Measurements from ENCODE around the gene SOX8.

The SOX8 gene

DNA sequence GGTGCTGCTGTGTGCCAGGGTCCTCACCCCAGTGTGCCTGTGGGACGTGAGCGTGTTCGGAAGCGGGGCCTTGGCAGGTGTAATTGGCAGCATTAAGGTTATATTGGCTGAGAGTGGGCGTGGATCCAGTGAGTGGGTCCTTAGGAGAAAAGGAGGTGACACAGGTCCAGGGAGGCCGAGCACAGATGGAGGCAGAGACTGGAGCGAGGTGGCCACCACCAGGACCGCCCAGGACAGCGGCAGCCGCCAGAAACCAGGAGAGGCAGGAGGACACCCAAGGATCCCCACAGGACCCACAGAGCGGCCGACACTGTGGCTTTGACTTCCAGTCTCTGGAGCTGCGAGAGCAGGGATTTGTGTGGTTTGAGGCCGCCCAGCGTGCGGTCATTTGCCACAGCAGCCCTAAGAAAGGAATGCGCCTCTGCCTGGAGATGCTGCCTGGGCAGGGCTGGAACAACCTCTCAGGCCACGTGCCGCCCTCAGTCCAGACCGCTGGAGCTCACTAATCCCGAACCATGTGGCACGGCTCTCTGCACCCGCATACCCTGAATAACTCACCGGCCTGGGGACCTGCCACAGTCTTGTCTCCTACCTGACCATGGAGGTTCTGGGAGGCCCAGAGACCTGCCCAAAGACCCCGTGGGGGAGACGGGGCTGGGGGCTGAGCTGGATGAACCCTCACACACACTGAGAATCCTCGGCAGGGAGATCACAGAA, 45.4 kb downstream of the SOX8 start:
- DNase-seq (ENCODE audit: low read depth), result no peak

DNA sequence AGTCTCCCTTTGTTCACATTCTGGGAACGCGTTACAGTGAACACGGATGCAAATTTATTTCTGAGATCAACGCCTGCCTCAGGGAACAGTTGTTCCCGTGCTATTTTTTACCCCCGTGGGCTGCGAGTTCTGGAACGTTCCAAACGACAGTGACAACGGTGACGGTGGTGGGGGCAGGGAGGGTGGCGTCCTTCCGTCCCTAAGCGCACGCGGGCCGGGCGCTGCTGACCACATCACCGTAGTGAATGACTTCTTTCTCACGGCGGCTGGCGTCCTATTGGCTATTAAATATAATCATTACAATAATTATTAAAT, 45.9 kb downstream of the SOX8 start:
- DNase-seq (ENCODE audit: low read depth), result no peak

DNA sequence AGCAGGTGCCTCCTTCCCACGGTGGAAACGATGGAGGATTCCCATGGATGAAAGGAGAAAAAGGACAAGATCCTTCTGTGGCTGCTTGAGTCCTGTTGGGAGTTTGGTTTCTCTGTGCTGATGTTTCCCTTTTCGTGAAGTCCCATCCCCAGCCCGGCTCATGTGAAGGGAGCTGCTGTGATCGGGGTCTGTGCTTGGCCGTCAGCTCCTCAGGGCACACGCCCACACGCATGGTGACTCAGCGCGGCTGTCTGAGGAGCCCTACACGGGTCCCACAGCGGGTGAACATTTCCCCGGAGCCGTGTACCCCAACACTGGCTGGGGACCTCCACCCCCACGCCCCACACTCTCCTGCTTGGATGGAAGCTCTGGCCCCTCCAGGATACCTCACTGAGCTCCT, 46.5 kb downstream of the SOX8 start:
- no peak for DNase-seq (ENCODE audit: low read depth)

DNA sequence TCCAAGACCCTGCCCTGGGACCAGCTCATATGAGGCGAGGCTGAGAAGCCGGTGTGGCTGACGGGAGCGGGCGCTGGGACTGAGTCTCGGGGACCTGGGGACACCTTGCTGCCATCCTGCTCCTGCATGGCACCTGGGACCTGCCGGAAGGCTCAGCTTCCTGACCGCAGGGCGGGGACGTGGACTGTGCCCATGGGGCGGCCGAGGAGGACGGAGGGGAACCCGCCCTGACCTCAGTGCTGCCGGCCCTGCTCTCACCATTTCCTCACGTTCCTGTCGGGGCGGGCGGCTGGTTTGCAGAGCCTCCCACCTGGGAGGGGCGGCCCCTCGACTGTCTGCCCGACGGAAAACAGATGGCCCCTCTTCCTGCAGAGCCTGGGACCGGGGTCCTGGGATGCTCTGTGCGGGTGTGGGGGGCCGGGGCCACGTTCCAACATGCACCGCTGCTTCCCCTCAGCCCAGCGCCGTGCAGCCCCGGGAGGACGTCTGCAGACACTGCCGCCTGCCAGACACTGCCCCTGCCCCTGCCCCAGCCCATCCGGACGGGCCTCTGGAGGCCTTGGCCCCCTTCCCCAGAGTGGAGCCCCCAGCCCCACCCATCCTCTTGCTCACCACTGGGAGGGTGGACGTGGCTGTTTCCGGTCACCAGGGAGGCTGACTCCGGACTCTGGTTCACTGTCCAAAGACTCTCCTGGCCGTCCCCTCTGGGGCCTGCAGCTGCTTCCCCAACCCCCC, 47.1 kb downstream of the SOX8 start:
- no peak for DNase-seq (ENCODE audit: low read depth)

DNA sequence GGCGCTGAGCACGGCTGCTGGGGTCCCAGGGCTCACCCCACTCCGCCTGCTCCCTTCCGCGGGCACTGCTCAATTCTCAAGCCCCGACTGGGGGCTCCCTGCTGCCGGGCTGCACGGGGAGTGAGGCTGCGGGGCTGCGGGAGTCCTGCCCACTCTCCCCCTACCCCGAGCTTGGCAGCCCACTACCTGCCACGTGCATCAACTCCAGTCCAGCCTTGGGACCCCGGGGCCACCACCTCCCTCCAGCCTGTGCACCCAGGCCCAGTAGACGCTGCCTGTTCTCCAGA, 47.6 kb downstream of the SOX8 start:
- no peak for DNase-seq (ENCODE audit: low read depth)

DNA sequence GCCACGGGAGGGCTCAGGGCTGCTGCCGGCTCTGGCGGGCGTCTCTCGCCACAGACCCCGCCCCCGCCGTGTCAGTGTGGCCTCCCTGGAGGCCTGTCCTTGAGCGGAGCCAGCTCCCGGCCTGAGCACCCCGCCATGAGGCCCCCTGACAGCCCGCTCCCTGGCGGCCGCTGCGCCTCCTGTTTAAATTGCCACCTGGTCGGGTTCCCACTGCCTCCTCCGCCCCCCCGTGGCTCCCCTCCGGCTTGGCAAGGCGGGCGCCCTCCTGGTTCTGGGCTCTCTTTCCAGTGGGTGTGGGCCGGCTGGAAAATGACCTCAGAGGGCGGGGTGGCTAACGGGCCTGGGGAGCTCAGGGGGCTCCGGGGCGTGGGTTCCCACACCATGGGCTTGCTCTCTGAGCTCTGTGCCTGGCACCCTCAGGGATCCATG, 48.9 kb downstream of the SOX8 start:
- DNase-seq (ENCODE audit: low read depth), result no peak

DNA sequence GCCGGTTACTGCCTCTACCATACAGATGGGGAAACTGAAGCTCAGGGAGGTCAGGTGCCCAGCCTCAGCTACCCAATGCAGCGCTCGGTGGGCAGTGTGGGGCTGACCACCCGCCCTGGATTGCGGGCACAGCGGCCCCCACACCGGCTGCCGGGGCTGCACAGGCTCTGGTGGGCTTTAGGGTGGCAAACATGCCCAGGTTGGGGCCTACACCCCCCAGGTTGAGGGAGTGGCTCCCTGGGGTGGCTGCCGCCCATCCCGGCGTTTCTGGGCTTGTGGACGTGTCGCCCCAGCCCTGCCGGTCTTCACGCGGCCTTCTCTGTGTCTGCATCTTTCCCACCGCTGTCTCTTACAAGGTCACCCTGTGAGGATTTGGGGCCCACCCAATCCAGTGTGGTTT, 50.1 kb downstream of the SOX8 start:
- DNase-seq (ENCODE audit: low read depth), result no peak

DNA sequence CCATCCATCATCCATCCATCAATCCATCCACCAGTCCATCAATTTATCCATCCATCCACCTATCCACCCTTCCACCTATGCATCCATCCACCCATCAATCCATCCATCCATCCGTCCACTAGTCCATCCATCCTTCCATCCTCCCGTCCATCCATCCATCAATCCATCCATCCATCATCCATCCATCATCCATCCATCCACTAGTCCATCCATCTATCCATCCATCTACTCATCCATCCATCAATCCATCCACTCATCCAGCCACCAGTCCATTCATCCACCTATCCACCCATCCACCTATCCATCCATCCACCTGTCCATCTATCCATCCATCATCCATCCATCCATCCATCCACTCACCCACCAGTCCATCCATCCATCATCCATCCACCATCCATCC, 51.0 kb downstream of the SOX8 start:
- DNase-seq (ENCODE audit: low read depth), result no peak

DNA sequence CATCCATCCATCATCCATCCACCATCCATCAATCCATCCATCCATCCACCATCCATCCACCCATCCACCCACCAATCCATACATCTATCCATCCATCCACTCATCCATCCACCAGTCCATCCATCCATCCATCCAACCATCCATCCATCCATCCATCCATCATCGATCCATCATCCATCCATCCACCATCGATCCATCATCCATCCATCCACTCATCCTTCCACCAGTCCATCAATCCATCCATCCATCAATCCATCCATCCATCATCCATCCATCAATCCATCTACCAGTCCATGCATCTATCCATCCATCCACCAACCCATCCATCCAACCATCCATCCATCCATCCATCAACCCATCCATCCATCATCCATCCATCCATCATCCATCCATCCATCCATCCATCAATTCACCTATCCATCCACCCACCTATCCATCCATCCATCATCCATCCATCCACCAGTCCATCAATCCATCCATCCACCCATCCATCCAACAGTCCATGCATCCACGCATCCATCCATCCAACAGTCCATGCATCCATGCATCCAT, 51.6 kb downstream of the SOX8 start:
- DNase-seq (ENCODE audit: low read depth), result no peak

DNA sequence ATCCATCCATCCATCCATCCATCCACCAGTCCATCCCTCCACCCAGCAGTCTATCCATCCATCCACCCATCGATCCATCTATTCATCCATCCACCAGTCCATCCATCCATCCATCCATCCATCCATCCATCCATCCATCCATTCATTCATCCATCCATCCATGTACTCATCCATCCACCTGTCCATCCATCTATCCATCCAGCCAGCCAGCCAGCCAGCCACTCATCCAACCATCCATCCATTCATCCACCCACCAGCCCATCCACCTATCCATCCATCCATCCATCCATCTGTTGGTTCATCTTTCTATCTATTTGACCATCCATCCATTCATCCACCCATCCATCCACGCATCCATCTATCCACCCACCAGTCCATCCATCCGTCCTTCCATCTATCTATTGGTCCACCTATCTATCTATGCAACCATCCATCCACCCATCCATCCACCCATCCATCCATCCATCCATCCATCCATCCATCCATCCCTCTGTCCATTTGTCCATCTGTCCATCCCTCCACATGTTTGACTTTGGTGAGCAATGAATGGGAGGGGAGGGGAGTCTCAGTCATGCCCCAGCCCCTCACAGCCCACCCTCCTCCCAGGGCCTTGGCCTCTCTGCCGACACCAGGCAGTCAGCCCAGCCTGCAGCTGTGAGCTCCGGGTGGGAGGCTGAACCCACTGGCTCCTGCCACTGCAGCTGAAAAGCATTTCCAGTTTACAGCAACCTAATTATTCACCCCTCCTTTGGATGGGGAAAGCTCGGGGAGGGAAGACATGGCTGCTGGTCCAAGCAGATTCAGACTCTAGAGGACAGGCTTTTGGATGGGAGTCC, 52.9 kb downstream of the SOX8 start:
- DNase-seq (ENCODE audit: low read depth), result no peak

DNA sequence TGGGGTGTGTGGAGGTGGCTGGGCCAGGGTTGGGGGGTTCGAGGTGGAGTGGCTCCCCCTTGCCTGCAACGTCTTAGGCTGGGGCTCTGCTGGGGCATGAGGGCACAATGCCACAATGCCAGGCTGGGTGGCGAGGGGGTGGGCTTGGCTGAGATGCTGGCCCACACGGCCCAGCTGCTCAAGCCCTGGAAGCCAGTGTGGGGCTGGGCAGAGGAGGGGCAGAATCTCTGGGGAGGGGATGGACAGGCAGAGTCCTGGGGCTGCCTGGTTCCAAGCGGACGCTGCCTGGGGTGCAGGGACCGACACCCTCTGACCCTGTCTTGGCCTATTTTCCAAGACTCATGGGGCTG, 53.5 kb downstream of the SOX8 start:
- no peak for DNase-seq (ENCODE audit: low read depth)

DNA sequence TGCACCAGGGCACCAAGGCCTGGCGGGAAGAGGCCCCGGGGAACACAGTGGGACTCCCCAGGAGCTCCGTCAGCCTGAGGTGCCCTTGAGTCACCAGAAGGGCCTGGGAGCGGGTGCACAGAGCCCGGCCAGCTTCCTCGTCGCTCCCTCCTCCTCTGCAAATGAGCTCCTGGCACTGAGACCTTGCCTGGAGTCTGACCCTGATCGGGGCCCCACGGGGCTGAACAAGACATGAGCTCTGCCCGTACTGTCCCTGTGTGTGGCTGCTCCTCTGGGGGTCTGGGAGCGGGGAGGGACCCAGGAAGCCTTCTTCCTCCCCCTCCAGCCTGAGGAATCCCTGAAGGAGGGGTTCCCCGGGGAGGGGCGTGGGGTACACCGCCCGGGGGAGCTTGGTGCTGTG, 54.6 kb downstream of the SOX8 start:
- DNase-seq (ENCODE audit: low read depth), result no peak

Data from activated T-cell treated with anti-CD3 and anti-CD28 coated beads for 48 hours (primary cell).